ENCODE results near the gene FBXO33.

DNA sequence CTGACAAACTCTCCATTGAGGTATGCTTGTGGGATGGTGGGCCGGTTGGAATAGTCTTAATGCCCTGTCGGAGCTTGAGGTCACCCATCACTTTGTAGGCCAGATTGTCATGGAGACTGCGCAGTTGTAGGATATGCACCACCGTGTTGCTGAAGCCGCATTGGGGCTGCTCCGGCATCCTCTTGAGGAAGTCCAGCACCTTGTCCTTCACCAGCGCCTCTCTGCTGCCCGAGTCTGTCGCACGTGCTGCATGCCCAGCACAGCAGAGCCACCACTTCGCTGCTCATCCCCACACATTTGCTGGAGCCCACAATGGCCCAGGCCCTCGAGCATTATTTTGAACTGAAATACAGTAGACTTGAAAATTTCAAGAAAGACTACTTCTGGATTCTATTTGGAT lies 61.8 kb downstream of the FBXO33 start:
- TF ChIP-seq, protein P1, sequence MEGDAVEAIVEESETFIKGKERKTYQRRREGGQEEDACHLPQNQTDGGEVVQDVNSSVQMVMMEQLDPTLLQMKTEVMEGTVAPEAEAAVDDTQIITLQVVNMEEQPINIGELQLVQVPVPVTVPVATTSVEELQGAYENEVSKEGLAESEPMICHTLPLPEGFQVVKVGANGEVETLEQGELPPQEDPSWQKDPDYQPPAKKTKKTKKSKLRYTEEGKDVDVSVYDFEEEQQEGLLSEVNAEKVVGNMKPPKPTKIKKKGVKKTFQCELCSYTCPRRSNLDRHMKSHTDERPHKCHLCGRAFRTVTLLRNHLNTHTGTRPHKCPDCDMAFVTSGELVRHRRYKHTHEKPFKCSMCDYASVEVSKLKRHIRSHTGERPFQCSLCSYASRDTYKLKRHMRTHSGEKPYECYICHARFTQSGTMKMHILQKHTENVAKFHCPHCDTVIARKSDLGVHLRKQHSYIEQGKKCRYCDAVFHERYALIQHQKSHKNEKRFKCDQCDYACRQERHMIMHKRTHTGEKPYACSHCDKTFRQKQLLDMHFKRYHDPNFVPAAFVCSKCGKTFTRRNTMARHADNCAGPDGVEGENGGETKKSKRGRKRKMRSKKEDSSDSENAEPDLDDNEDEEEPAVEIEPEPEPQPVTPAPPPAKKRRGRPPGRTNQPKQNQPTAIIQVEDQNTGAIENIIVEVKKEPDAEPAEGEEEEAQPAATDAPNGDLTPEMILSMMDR (IDR thresholded peaks at IDR 0.05; ENCODE audit: low read length), result no peak
- no peak for TF ChIP-seq EZH2 (IDR thresholded peaks at IDR 0.05; ENCODE audit: borderline replicate concordance, low read length)

All from OCI-LY1 (cell line).